ENCODE results near the gene BIN1. TPM values are rescaled to one million over a fixed set of nuclear protein-coding genes. Genes with fewer than 3 reads are reported as not detected.

The BIN1 gene
- total and polyA plus RNA-seq, 2 of the 4 experiments (the other 2 are of a cell fraction), result 18.1 to 25.7 TPM

DNA sequence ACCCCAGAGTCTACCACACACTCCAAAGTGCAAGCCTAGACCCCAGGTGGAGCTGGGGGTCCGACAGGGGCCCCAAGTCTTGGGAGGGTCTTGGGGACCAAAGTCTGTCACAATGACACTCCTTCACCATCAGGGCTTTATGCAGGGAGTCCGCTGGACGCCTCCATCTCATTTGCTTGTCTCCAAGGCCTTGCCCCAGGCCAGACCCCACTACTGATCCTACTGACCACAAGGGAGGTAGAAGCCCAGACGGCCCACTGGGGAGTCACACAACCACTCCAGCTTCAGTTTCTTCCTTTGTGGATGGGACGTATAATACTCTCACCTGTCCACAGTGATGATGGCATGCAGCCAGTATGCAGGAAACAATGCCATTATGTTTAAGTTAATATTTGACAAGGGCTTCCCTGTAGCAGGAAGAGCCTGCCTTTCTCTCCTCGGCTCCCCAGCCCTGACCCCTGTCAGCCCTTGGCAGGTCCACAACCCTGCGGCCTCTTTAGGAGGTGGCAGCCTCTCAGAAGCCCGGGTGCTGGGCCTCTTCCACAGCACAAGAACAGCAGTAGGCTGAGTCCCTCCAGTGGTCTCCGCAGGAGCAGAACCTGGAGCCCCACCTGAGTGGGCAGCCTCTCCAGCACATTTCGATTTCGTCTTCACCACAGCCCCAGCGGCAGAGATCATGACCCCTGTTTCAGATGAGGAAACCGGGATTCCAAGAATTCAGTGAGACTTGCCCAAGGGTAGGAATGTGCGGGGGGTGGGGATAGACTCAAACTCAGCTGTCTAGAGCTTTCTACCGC lies 6.5 kb downstream of the BIN1 start:
- WGBS, 2 experiments (ENCODE audit: extremely low coverage in 2 of 2, insufficient read length in 1 of 2), result 63% methylated on average over 4 of the region's 15 CpGs; no CpG with 5 or more reads in 1 of the 2 experiments
- H2AK5ac ChIP-seq (ENCODE audit: low read depth, low read length), result no peak overlapping the region
- peaks cover 23% of the 10 kb centered on the region for H3K4me1 ChIP-seq (ENCODE audit: control insufficient read depth, insufficient read depth, low read length)
- BruUV-seq (replicated peaks), result no TSS peak
- no peak overlapping the region for H4K5ac ChIP-seq (ENCODE audit: low read depth, low read length)
- H2AK9ac ChIP-seq (replicated peaks; ENCODE audit: low read depth, low read length, poor library complexity), result no peak overlapping the region
- in situ Hi-C loops (cut with MboI; ENCODE audit: low sequenced_read_pairs) (no loop called here), intact Hi-C loops (cut with micrococcal nuclease) (no loop called here), dilution Hi-C loops (cut with HindIII; ENCODE audit: low sequenced_read_pairs, unreplicated experiment) (no loop called here)
- no peak overlapping the region for H2BK120ac ChIP-seq (ENCODE audit: low read depth, low read length)
- peaks cover 57% of the 10 kb centered on the region for H4K20me1 ChIP-seq (ENCODE audit: insufficient read depth, low read length)
- H2AFZ ChIP-seq (replicated peaks; ENCODE audit: low read length, poor library complexity), result no peak overlapping the region
- no peaks in the 10 kb centered on the region for H3K27me3 ChIP-seq (ENCODE audit: control insufficient read depth, insufficient read depth, low read length)
- peaks cover 18% of the 10 kb centered on the region for H3K9me1 ChIP-seq (ENCODE audit: insufficient read depth, low read length)
- no peak overlapping the region for H2BK15ac ChIP-seq (ENCODE audit: low read depth, low read length)
- H3K79me1 ChIP-seq (ENCODE audit: low read depth in 1 of 2, low read length in 2 of 2), result peaks cover 19 to 79% of the 10 kb centered on the region in 2 experiments
- no peak overlapping the region for H3K9ac ChIP-seq (ENCODE audit: low read depth, low read length)
- no peak overlapping the region for H3K14ac ChIP-seq (replicated peaks; ENCODE audit: low read depth, low read length)
- ChIA-PET POLR2A (ENCODE audit: unreplicated experiment) (interaction anchor here (0.6 kb wide), 1 partner anchor 18 kb away, joined by 8 read pairs; no protein-coding TSS in a partner anchor), CTCF (no interaction called here)
- DNase-seq (peak; percentile 19), ATAC-seq (ENCODE audit: low read depth) (peak; percentile 16; the same call in 1 of the 2 replicates)
- H2BK5ac ChIP-seq (ENCODE audit: low read depth, low read length, poor library complexity, severe bottlenecking), result no peak overlapping the region
- H3K4me3 ChIP-seq (ENCODE audit: insufficient read depth, low read depth, low read length), result no peak overlapping the region
- H3K9me3 ChIP-seq (ENCODE audit: control insufficient read depth, insufficient read depth, low read length), result no peaks in the 10 kb centered on the region
- no peak overlapping the region for H3K4me2 ChIP-seq (ENCODE audit: low read depth, low read length)
- TF ChIP-seq, protein P1, sequence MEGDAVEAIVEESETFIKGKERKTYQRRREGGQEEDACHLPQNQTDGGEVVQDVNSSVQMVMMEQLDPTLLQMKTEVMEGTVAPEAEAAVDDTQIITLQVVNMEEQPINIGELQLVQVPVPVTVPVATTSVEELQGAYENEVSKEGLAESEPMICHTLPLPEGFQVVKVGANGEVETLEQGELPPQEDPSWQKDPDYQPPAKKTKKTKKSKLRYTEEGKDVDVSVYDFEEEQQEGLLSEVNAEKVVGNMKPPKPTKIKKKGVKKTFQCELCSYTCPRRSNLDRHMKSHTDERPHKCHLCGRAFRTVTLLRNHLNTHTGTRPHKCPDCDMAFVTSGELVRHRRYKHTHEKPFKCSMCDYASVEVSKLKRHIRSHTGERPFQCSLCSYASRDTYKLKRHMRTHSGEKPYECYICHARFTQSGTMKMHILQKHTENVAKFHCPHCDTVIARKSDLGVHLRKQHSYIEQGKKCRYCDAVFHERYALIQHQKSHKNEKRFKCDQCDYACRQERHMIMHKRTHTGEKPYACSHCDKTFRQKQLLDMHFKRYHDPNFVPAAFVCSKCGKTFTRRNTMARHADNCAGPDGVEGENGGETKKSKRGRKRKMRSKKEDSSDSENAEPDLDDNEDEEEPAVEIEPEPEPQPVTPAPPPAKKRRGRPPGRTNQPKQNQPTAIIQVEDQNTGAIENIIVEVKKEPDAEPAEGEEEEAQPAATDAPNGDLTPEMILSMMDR (conservative IDR thresholded peaks at IDR 0.05; ENCODE audit: low read depth, low read length), result no peak
- TF ChIP-seq CEBPB (IDR thresholded peaks at IDR 0.05; ENCODE audit: low read depth, low read length), result no peak
- TF ChIP-seq SMC3 (IDR thresholded peaks at IDR 0.05; ENCODE audit: low read depth, low read length), result no peak
- TF ChIP-seq RAD21 (IDR thresholded peaks at IDR 0.05; ENCODE audit: low read length), result no peak
- TF ChIP-seq NFE2L2 (IDR thresholded peaks at IDR 0.05; ENCODE audit: low read depth, low read length), result no peak
- no peak for TF ChIP-seq MAZ (IDR thresholded peaks at IDR 0.05; ENCODE audit: borderline replicate concordance, low read depth, low read length)
- TF ChIP-seq FOS (IDR thresholded peaks at IDR 0.05; ENCODE audit: low read depth, low read length), result no peak
- no peak for TF ChIP-seq CHD1 (IDR thresholded peaks at IDR 0.05; ENCODE audit: low read depth, low read length)
- TF ChIP-seq, protein P2, sequence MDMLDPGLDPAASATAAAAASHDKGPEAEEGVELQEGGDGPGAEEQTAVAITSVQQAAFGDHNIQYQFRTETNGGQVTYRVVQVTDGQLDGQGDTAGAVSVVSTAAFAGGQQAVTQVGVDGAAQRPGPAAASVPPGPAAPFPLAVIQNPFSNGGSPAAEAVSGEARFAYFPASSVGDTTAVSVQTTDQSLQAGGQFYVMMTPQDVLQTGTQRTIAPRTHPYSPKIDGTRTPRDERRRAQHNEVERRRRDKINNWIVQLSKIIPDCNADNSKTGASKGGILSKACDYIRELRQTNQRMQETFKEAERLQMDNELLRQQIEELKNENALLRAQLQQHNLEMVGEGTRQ (IDR thresholded peaks at IDR 0.05; ENCODE audit: low read depth, low read length), result no peak
- no peak overlapping the region for H4K8ac ChIP-seq (ENCODE audit: low read depth in 2 of 2, low read length in 2 of 2)
- H3K27ac ChIP-seq (ENCODE audit: insufficient read depth, low read length), result no peak overlapping the region
- H3K23ac ChIP-seq (ENCODE audit: low read depth, low read length), result no peak overlapping the region
- no peak overlapping the region for H2BK20ac ChIP-seq (ENCODE audit: low read depth, low read length)
- H3K18ac ChIP-seq (ENCODE audit: low read depth, low read length), result no peak overlapping the region
- no peak overlapping the region for H3K56ac ChIP-seq (ENCODE audit: extremely low read depth, insufficient read depth, low read length)
- H3K4ac ChIP-seq (ENCODE audit: low read depth, low read length), result no peak overlapping the region
- no peak overlapping the region for H4K91ac ChIP-seq (ENCODE audit: insufficient read depth, low read depth, low read length)
- H3K36me3 ChIP-seq (ENCODE audit: control insufficient read depth, insufficient read depth, low read length), result no peaks in the 10 kb centered on the region

Data from IMR-90 (cell line).